Neural progenitor cell (in vitro differentiated cells): ENCODE measurements around the gene ABHD2. TPM values are rescaled to one million over a fixed set of nuclear protein-coding genes. Genes with fewer than 3 reads are reported as not detected.

ENCODE experiments used
- DNase-seq: peaks from one replicate; pipeline ENCODE4 v3.0.0-alpha.2; 2016; ENCODE audit warnings: low spot score
- H2AFZ ChIP-seq: fragments of 200-600 bp; sonication (generic); replicated peaks from 2 replicates; pipeline ENCODE4 v1.6.1; 2016; ENCODE audit warnings: antibody characterized with exemption
- H3F3A ChIP-seq: fragments of 200-600 bp; sonication (generic); 2 replicates; pipeline ENCODE4 v1.6.1; 2016; ENCODE audit warnings: antibody characterized with exemption, low read depth
- H3K27ac ChIP-seq: fragments of 200-600 bp; sonication (generic); 2 replicates; pipeline ENCODE4 v1.5.1; 2016; ENCODE audit warnings: mild to moderate bottlenecking
- H3K27me3 ChIP-seq: fragments of 200-600 bp; sonication (generic); 2 replicates; pipeline ENCODE4 v1.6.1; 2016; ENCODE audit warnings: mild to moderate bottlenecking, moderate library complexity
- H3K36me3 ChIP-seq: fragments of 200-600 bp; sonication (generic); 2 replicates; pipeline ENCODE4 v1.5.1; 2016
- H3K4me1 ChIP-seq: fragments of 200-600 bp; sonication (generic); 2 replicates; pipeline ENCODE4 v1.6.1; 2016; ENCODE audit warnings: mixed run types
- H3K4me2 ChIP-seq: fragments of 200-600 bp; sonication (generic); 2 replicates; pipeline ENCODE4 v1.6.1; 2016
- H3K4me3 ChIP-seq: fragments of 200-600 bp; sonication (generic); 2 replicates; pipeline ENCODE4 v1.5.1; 2016
- H3K79me2 ChIP-seq: fragments of 200-600 bp; sonication (generic); 2 replicates; pipeline ENCODE4 v1.6.1; 2016; ENCODE audit warnings: low read depth
- H3K9ac ChIP-seq: fragments of 200-600 bp; sonication (generic); 2 replicates; pipeline ENCODE4 v1.6.1; 2016
- H3K9me3 ChIP-seq: fragments of 200-600 bp; sonication (generic); 2 replicates; pipeline ENCODE4 v1.5.1; 2016; ENCODE audit warnings: low read depth
- H4K20me1 ChIP-seq: fragments of 200-600 bp; sonication (generic); 2 replicates; pipeline ENCODE4 v1.6.1; 2016; ENCODE audit warnings: low read depth
- H3K27ac Mint-ChIP-seq: 3 replicates; pipeline ENCODE4 v1.8.0; 2021; ENCODE audit warnings: mixed read lengths
- H3K27me3 Mint-ChIP-seq: 2 replicates; pipeline ENCODE4 v1.8.0; 2022; ENCODE audit warnings: low read depth, mild to moderate bottlenecking, inconsistent platforms, moderate library complexity, mixed read lengths; ENCODE audit not compliant: insufficient read depth
- H3K36me3 Mint-ChIP-seq: 3 replicates; pipeline ENCODE4 v1.8.0; 2021; ENCODE audit warnings: mixed read lengths
- H3K4me1 Mint-ChIP-seq: 3 replicates; pipeline ENCODE4 v1.8.0; 2021; ENCODE audit warnings: mixed read lengths
- H3K4me3 Mint-ChIP-seq: 3 replicates; pipeline ENCODE4 v1.8.0; 2021; ENCODE audit warnings: mild to moderate bottlenecking, moderate library complexity, mixed read lengths
- H3K9me3 Mint-ChIP-seq: 3 replicates; pipeline ENCODE4 v1.8.0; 2020; ENCODE audit warnings: mixed read lengths
- CTCF ChIP-seq: fragments of 200-600 bp; sonication (generic); IDR thresholded peaks from 2 replicates; pipeline ENCODE4 v1.5.1; 2017; ENCODE audit warnings: antibody characterized with exemption, mild to moderate bottlenecking
- EZH2 ChIP-seq: fragments of 200-600 bp; sonication (generic); IDR thresholded peaks from 2 replicates; pipeline ENCODE4 v1.6.1; 2017; ENCODE audit warnings: antibody characterized with exemption, mild to moderate bottlenecking, moderate library complexity
- EZH2phosphoT487 ChIP-seq: fragments of 200-600 bp; sonication (generic); IDR thresholded peaks from 2 replicates; pipeline ENCODE4 v1.6.1; 2017; ENCODE audit warnings: antibody characterized with exemption
- total RNA-seq: library from RNA; depleted of rRNA; stranded (reverse); fragments of >200 nt; gene quantifications from 2 replicates; pipeline ENCODE4 v1.2.3, GENCODE V29; 2015; ENCODE audit warnings: low replicate concordance

The ABHD2 gene
- total RNA-seq, 1 donor from 2014 or later: 10.9 TPM

DNA sequence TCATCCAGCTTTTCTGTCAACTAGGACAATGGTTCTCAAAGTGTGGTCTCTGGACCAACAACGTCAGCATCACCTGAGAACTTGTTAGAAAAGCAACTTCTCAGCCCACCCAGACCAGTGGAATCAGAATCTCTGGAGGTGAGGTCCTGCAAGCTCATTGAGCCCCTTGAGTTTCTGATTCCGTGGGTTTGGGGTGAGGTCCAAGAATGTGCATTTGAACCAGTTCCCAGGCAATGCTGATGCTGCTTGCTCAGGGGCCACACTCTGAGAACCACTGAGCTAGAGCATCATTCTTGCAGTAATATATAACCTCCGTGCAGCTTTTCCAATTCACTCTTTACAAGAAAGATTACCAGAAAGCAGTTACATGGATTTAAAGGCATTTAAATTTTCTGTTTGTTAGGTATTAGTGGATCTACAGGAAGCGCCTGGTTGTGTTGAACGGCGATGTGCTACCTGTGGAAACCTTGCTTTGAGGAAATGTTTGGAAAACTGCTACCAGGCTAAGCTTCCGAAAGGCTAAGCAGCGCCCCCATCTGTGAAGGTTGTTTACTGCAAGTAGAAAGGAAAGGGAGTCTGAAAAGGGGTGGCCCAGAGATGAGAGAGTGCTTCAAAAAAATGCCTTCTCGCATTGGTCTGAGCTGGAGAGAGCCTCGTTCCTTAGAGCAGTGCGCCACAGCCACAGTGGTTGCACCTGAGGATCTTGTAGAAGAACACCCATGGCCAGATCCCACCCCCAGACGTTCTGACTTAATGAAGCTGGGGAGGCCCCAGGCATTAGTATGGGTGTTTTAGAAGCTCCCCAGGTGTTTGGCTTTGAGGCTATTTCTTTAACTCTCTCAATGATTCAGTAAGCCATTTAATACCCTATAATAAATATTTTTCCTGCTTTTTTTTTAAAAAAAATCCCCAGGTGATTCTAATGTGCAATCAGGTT lies 83.1 kb downstream of the ABHD2 start:
- Mint-ChIP-seq H3K27me3 (no peaks in the 10 kb centered on the region), H3K4me3 (no peak overlapping the region), H3K9me3 (no peaks in the 10 kb centered on the region), H3K27ac (no peak overlapping the region), H3K36me3 (peaks cover under 1% of the 10 kb centered on the region), H3K4me1 (peaks cover 13% of the 10 kb centered on the region)
- H2AFZ ChIP-seq: peak overlapping the region; percentile 63
- no peaks in the 10 kb centered on the region for H3K79me2 ChIP-seq
- no peak overlapping the region for H3K27ac ChIP-seq
- no peaks in the 10 kb centered on the region for H3K36me3 ChIP-seq
- no peak overlapping the region for H3K4me2 ChIP-seq
- no peak overlapping the region for H3K9ac ChIP-seq
- H3K4me1 ChIP-seq: peaks cover under 1% of the 10 kb centered on the region
- no peaks in the 10 kb centered on the region for H3K27me3 ChIP-seq
- H3F3A ChIP-seq: peaks cover 4% of the 10 kb centered on the region
- no peak overlapping the region for H3K4me3 ChIP-seq
- no peaks in the 10 kb centered on the region for H3K9me3 ChIP-seq
- peak; percentile 77 for DNase-seq
- no peaks in the 10 kb centered on the region for H4K20me1 ChIP-seq
- TF ChIP-seq EZH2phosphoT487: no peak
- TF ChIP-seq CTCF: peak; percentile 89
- TF ChIP-seq EZH2: no peak

DNA sequence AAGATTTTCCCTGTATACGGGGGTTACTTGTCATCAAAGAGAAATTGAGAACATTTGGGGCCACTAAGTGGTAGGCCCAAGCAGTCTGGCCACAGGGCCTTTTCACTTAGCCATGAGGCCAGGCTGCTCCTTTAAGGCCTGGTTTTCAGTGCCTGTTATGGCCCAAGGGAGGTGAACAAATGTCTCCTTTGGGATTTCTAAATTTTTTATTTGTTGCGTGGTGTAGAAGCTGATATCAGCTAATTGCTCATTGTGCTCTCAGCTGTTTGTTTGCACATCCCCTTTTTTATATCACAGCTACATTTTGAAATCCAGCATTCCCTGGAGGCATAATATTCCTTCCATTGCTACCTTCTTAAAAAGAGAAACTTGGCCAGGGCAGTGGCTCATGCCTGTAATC lies 84.7 kb downstream of the ABHD2 start:
- Histone ChIP-seq H3K27ac (no peak overlapping the region), H3K36me3 (no peaks in the 10 kb centered on the region), H3K79me2 (no peaks in the 10 kb centered on the region), H4K20me1 (no peaks in the 10 kb centered on the region), H3K4me3 (no peak overlapping the region), H2AFZ (no peak overlapping the region), H3K9ac (no peak overlapping the region), H3K4me1 (no peaks in the 10 kb centered on the region), H3K27me3 (no peaks in the 10 kb centered on the region), H3K4me2 (no peak overlapping the region), H3K9me3 (no peaks in the 10 kb centered on the region), H3F3A (peaks cover 4% of the 10 kb centered on the region)
- no peak overlapping the region for H3K4me3 Mint-ChIP-seq
- H3K9me3 Mint-ChIP-seq: no peaks in the 10 kb centered on the region
- H3K27ac Mint-ChIP-seq: no peak overlapping the region
- peaks cover 3% of the 10 kb centered on the region for H3K27me3 Mint-ChIP-seq
- TF ChIP-seq EZH2phosphoT487 (no peak), CTCF (no peak), EZH2 (no peak)
- H3K36me3 Mint-ChIP-seq: peaks cover 3% of the 10 kb centered on the region
- DNase-seq: no peak
- peaks cover 11% of the 10 kb centered on the region for H3K4me1 Mint-ChIP-seq

GRCh38 chr15:89174476-89174875 lies 86.2 kb downstream of the ABHD2 start:
- H3K4me1 Mint-ChIP-seq: peaks cover 8% of the 10 kb centered on the region

More at GRCh38 chr15:89174476-89174875, 86.2 kb downstream of the ABHD2 start:
- no peaks in the 10 kb centered on the region for H3K27me3 ChIP-seq
- H3F3A ChIP-seq: peaks cover 4% of the 10 kb centered on the region
- H3K4me2 ChIP-seq: no peak overlapping the region
- no peaks in the 10 kb centered on the region for H3K79me2 ChIP-seq
- H3K9me3 ChIP-seq: no peaks in the 10 kb centered on the region
- H3K4me1 ChIP-seq: no peaks in the 10 kb centered on the region
- TF ChIP-seq EZH2 (no peak), EZH2phosphoT487 (no peak), CTCF (no peak)
- H3K27me3 Mint-ChIP-seq: peaks cover 3% of the 10 kb centered on the region
- H3K4me3 Mint-ChIP-seq: no peak overlapping the region
- H2AFZ ChIP-seq: no peak overlapping the region
- H3K36me3 ChIP-seq: no peaks in the 10 kb centered on the region
- peaks cover 3% of the 10 kb centered on the region for H3K36me3 Mint-ChIP-seq
- no peak overlapping the region for H3K27ac Mint-ChIP-seq
- no peak overlapping the region for H3K27ac ChIP-seq
- DNase-seq: no peak
- no peak overlapping the region for H3K4me3 ChIP-seq
- no peaks in the 10 kb centered on the region for H3K9me3 Mint-ChIP-seq
- no peaks in the 10 kb centered on the region for H4K20me1 ChIP-seq
- H3K9ac ChIP-seq: no peak overlapping the region
